SKM-1 treated with dmso at 0.1 percent for 144 hours (cell line): ENCODE measurements around the gene C2.
"Not testable (repeated sequence)": the region's sequence is repeated elsewhere in the genome, so short reads cannot be mapped to it uniquely, and the experiment has no call there.

Experiments used
- DNase-seq: peaks from one replicate; lab custom pipeline; 2025; ENCODE audit not compliant: unreplicated experiment; lab: John Stamatoyannopoulos, UW

C2 gene

DNA sequence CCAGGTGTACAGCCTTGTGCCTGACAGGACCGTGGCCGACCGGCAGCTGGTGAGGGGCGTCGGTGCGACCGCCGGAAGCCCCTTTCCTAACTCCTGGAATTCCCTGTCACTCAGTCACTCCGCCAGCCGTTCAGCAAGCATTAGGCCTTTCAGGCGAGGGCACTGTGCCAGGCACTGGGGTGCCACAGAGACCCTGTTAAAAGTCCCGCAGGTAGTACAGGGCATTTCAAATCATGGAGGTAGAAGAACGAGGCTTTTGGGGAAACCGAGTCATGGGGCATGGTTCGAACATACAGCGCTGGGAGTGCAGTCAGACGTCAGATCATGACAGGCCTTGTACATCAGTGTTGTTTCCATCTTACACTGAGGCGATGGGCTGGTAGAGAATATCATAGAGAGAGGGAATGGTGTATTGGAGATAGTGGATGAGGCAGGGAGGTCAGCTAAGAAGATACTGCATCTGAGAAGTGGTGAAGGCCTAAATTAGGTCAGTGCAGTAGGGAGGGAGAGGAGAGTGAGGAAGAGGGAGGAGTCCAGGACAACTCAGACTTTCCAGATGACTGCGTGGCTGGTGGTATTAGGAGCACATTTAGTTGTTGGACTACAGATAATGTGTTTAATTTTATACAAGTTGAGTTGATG is 45.3 kb downstream of the C2 start:
- DNase-seq = no peak

- DNase-seq = not testable (repeated sequence)
Observed at GRCh38 chr6:31976065-31976464, 48.5 kb downstream of the C2 start.

GRCh38 chr6:31977816-31978431 is 50.4 kb downstream of the C2 start:
- DNase-seq = no peak

GRCh38 chr6:31978831-31979230 is 51.3 kb downstream of the C2 start:
- no peak for DNase-seq

DNA sequence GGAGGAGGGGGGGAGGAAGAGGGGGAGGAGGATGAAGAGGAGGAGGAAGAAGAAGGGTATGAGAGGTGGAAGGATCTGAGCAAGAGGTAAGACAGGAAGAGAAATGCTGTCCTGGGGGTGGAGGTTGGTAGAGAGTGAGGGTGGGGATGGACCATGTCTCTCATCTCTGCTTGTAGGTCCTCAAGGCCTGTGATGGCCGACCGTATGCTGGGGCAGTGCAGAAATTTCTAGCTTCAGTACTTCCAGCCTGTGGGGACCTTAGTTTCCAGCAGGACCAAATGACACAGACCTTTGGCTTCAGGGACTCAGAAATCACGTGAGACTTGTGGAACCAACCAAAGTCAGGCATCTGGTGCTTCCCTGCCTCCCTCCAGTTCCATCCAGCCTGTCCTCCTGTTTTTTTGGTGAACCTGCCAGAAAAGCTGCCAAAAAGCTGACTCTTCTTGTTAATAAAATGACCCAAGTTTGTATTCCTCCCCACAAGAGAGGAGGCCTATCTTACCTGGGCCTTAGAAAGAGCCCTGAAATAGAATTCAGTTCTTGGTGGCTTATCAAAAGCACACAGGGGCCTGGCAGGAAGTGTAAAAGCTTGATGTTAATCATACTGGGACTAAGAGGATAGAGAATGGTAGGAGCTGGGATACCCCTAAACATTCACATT is 51.9 kb downstream of the C2 start:
- DNase-seq = no peak

GRCh38 chr6:31980195-31980876 is 52.8 kb downstream of the C2 start:
- not testable (repeated sequence) for DNase-seq

- DNase-seq = not testable (repeated sequence)
Observed at GRCh38 chr6:31980998-31981397, 53.5 kb downstream of the C2 start.

DNA sequence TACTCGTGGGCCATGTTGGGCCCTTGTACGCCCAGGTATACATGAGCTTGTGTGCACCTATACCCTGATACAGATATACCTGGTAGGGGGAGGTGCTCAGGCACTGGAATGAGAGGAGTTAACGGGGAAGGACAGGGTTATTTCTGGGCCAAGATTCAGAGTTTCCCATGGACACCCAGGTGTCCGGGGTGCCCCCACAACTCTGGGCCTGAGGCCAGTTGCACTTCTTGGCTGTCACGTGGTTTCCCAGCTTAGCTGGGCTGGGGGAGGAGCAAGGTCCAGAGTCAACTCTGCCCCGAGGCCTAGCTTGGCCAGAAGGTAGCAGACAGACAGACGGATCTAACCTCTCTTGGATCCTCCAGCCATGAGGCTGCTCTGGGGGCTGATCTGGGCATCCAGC is 54.2 kb downstream of the C2 start, which contains the start of gene C4A:
C4A (plus strand) TSS at position 314 of the 400 bp plus-strand sequence; CDS start at position 365, 51 bp downstream.
- not testable (repeated sequence) for DNase-seq

DNA sequence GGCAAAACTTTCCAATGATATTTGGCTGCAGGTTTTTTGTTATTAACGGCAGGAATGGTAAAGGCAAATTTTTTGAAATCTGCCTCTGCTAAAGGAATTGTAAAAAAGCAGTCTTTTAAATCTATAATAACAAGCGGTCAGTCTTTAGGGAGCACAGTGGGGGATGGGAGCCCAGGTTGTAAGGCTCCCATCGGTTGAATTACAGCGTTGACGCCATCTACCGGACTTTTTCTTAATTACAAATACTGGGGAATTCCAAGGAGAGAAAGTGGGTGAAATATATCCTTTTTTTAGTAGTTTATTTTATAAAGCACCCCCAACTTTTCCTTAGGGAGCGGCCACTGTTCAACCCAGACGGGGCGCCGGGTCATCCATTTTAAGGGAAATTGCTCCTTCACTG is 61.8 kb downstream of the C2 start:
- DNase-seq = not testable (repeated sequence)

GRCh38 chr6:31994421-31994820 is 66.9 kb downstream of the C2 start:
- not testable (repeated sequence) for DNase-seq
